GM12872 (cell line): ENCODE measurements around the gene EFHB.

Experiments used
- TF ChIP-seq, protein P1 (sequence below): IDR thresholded peaks from 3 replicates; pipeline ENCODE4 v1.5.1; 2011; ENCODE audit warnings: low read depth, mild to moderate bottlenecking, low read length, moderate library complexity; ENCODE audit not compliant: insufficient read depth

The EFHB gene

DNA sequence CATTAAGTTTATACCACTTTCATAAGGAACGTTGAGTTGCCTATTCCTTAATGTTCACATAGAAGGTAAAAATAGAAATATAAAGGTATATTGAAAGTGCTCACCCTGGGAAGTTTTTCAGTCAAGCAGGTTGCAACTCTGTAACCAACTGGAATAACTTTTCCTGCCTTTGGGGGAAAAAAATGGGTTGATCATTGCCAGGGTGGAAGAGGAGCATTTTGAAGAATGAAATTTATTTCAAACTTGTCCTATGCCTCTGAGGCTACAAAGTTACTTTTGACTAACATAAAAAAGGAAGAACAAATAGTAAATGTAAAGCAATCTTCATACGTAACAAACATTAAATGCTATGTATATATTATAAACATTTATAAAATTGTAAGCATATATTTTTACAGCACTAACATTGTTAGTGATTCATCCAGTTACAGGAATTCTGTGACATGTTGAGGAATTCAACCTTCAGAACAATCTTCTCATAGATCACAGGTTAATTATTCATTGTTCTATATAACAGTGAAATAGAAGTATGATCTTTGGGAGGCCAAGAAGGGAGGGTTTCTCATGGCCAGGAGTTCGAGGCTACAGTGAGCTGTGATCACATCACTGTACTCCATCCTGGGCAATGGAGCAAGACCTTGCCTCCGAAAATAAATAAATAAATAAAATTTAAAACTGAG is 13.5 kb downstream of the EFHB start:
- TF ChIP-seq, protein P1, sequence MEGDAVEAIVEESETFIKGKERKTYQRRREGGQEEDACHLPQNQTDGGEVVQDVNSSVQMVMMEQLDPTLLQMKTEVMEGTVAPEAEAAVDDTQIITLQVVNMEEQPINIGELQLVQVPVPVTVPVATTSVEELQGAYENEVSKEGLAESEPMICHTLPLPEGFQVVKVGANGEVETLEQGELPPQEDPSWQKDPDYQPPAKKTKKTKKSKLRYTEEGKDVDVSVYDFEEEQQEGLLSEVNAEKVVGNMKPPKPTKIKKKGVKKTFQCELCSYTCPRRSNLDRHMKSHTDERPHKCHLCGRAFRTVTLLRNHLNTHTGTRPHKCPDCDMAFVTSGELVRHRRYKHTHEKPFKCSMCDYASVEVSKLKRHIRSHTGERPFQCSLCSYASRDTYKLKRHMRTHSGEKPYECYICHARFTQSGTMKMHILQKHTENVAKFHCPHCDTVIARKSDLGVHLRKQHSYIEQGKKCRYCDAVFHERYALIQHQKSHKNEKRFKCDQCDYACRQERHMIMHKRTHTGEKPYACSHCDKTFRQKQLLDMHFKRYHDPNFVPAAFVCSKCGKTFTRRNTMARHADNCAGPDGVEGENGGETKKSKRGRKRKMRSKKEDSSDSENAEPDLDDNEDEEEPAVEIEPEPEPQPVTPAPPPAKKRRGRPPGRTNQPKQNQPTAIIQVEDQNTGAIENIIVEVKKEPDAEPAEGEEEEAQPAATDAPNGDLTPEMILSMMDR: no peak

DNA sequence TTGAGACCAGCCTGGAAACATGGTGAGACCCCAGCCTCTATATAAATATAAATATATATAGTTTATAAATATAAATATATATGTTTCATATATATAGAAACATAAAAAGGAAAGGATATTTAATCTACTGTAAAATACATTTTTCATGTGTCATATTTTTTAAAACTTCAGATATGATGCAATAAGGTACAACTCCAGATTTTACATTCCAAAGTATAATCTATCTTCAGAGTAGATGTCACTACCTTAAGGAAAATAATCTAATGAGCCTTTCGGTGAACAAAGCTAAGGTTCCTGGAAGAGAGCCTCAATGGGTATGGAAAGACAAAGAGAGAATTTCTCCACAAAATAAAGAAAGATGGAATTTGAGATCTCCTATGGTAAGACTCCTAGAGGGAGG is 16.9 kb downstream of the EFHB start:
- TF ChIP-seq, protein P1: no peak

DNA sequence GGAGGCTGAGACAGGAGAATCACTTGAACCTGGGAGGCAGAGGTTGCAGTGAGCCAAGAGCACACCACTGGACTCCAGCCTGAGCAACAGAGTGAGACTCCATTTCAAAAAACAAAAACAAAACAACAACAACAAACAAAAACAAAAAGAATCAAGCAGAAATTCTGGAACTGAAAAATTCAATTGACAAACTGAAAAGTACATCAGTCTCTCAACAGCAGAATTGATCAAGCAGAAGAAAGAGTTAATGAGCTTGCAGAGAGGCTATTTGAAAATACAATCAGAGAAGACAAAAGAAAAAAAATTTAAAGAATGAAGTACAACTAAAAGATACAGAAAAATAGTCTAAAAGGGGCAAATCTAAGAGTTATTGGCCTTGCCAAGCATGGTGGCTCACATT is 22.6 kb downstream of the EFHB start:
- TF ChIP-seq, protein P1: no peak

DNA sequence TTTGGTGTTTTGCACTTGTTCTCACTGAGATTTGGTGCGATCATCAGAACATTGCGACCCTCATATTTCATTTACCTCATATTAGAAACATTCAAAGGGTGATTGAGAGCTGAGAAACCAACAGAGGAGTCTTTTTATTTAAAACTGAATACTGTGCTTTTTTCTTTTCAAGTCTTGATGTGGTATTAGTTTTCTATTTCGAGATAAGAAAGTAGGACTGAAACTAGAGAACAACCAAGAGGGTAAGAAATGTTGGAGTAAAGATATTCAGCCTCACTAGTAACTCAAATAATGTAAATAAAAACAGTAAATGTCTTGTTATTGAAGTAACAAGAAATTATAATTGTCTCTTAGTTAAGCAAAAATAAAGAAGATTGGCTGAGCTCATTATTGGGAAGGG is 26.5 kb downstream of the EFHB start:
- TF ChIP-seq, protein P1: no peak

DNA sequence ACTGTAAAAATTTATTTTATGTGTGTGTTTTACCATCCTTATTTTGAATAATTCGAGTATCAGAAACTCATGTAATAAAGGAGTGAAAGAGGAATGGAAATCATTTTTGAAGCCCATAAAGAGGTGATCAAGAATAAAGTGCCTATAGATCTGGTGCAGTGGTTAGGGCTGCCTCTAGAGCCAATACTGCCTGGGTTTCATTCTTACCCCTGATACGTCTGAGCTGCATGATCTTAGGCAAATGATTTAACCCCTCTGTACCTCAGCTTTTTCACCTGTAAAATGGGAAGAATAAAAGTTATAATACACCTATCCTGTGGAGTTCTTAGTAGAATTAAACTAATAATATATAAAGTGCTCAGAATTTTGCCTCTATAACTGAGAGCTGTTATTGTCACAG is 30.4 kb downstream of the EFHB start:
- TF ChIP-seq, protein P1: no peak

DNA sequence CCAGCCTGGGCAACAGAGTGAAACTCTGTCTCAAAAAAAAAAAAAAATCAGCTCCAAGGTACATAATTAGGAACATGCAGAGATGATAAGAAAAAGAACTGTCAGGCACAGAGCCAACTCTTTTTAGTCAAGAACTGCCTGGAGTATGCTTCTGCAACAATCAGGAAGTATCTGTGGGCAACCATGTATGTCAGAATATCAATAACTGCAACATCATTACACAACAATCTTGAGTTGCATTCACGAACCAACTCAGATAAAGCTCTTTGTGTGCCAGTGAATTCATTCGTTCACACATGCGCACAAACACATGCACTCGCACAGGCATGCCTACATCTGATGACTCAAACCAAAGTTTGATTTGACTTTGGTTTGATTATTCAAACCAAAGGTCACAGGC is 32.1 kb downstream of the EFHB start:
- TF ChIP-seq, protein P1: no peak

DNA sequence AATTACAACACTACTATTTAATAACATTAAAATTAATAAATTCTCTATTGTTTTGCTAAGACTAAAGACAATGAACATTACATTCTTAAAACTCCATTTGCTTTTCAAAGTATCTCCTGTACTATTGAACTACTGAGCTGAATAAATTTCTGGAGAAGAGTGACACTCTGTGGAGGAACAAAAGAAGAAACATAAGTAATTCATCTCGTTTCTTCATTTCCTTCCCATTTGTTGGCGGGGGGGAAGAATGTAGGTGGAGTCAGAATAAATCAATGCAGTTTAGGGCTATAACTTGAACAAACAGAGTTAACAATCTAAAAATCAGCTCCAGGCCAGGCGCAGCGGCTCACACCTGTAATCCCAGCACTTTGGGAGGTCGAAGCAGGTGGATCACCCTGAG is 32.7 kb downstream of the EFHB start:
- TF ChIP-seq, protein P1: no peak
